Measurements from ENCODE around the gene PNLDC1. TPM values are rescaled to one million over a fixed set of nuclear protein-coding genes. Genes with fewer than 3 reads are reported as not detected.

The PNLDC1 gene
- total and polyA plus RNA-seq, 11 donors: 0.04 to 0.67 (median 0.20) TPM; not detected in 6

- no peak for TF ChIP-seq POLR2A (IDR thresholded peaks at IDR 0.05)
- TF ChIP-seq, protein P1, sequence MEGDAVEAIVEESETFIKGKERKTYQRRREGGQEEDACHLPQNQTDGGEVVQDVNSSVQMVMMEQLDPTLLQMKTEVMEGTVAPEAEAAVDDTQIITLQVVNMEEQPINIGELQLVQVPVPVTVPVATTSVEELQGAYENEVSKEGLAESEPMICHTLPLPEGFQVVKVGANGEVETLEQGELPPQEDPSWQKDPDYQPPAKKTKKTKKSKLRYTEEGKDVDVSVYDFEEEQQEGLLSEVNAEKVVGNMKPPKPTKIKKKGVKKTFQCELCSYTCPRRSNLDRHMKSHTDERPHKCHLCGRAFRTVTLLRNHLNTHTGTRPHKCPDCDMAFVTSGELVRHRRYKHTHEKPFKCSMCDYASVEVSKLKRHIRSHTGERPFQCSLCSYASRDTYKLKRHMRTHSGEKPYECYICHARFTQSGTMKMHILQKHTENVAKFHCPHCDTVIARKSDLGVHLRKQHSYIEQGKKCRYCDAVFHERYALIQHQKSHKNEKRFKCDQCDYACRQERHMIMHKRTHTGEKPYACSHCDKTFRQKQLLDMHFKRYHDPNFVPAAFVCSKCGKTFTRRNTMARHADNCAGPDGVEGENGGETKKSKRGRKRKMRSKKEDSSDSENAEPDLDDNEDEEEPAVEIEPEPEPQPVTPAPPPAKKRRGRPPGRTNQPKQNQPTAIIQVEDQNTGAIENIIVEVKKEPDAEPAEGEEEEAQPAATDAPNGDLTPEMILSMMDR (IDR thresholded peaks at IDR 0.05): no peak
- Histone ChIP-seq H3K27ac (no peak overlapping the region), H3K27me3 (no peaks in the 10 kb centered on the region), H3K9me3 (no peaks in the 10 kb centered on the region), H3K4me3 (no peak overlapping the region), H3K4me1 (peaks cover 0 to 8% (median 5%) of the 10 kb centered on the region in 12 donors), H3K36me3 (peaks cover 0 to 64% (median 51%) of the 10 kb centered on the region in 9 donors)
- no peak for ATAC-seq
- no peak for DNase-seq
- intact Hi-C loops (cut with DNase I): loop anchor here in 2 of 10 donors (10.0 kb wide), 1 partner anchor 72 kb away; the partner anchor contains the start of gene SOD2 (in 2 of the 2)
Measured at GRCh38 chr6:159766906-159767305, 33.2 kb upstream of the PNLDC1 start.

DNA sequence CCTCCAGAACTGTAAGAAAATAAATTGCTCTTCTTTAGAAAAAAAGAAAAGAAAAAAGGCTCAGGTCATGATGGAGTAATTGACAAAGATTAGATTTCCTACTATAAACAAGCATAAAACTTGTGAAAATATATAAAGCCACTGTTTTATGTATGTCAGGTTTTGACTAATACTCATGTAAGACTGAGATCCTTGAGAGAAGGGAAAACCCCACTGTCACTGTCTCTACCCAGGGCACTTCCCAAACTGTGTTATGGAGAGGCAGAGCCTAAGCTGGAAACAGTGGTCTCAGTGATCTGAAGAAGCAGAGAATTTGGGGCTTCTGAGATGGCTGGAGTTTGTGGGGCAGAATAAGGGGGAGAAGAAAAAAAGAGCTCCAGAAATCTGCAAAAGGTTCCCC, 30.6 kb upstream of the PNLDC1 start:
- H3K36me3 ChIP-seq: peaks cover 0 to 68% (median 46%) of the 10 kb centered on the region in 9 donors
- intact Hi-C loops (cut with DNase I): loop anchor here in 2 of 10 donors (10.0 kb wide), 1 partner anchor 75 kb away; the partner anchor contains the start of gene SOD2 (in 2 of the 2)
- DNase-seq (no peak), ATAC-seq (no peak)
- H3K4me3 ChIP-seq: no peak overlapping the region
- H3K4me1 ChIP-seq: no peaks in the 10 kb centered on the region
- H3K27ac ChIP-seq: no peak overlapping the region
- H3K9me3 ChIP-seq: peaks cover 0 to 6% (median 0%) of the 10 kb centered on the region in 12 donors
- no peak for TF ChIP-seq POLR2A (IDR thresholded peaks at IDR 0.05)
- TF ChIP-seq, protein P1 (IDR thresholded peaks at IDR 0.05): no peak
- H3K27me3 ChIP-seq: no peaks in the 10 kb centered on the region

DNA sequence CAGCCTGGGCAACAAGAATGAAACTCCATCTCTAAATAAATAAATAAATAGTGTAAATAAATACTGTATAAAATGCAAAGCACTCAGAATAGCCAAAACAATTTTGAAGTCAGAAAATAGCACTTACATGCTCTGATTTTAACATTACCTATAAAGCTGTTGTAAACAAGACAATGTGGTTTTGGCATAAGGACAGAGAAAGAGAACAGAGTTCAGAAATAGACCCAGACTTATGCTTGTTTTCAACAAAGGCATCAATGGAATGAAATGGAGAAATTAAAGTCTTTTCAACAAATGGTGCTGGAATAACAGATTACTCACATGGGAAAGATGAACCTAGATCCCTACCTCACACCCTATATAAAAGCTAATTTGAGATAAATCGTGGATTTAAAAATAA, 27.9 kb upstream of the PNLDC1 start:
- no peak for ATAC-seq
- intact Hi-C loops (cut with DNase I): no loop called here
- no peak overlapping the region for H3K27ac ChIP-seq
- no peaks in the 10 kb centered on the region for H3K4me1 ChIP-seq
- TF ChIP-seq POLR2A (IDR thresholded peaks at IDR 0.05): no peak
- TF ChIP-seq, protein P1 (IDR thresholded peaks at IDR 0.05): no peak
- no peak for DNase-seq
- H3K4me3 ChIP-seq: no peak overlapping the region
- H3K27me3 ChIP-seq: no peaks in the 10 kb centered on the region
- H3K9me3 ChIP-seq: peaks cover 0 to 6% (median 0%) of the 10 kb centered on the region in 12 donors
- 0 to 60% (median 26%) methylated on average over 1 of the region's 1 CpG for WGBS, 4 donors
- peaks cover 0 to 74% (median 50%) of the 10 kb centered on the region in 9 donors for H3K36me3 ChIP-seq

DNA sequence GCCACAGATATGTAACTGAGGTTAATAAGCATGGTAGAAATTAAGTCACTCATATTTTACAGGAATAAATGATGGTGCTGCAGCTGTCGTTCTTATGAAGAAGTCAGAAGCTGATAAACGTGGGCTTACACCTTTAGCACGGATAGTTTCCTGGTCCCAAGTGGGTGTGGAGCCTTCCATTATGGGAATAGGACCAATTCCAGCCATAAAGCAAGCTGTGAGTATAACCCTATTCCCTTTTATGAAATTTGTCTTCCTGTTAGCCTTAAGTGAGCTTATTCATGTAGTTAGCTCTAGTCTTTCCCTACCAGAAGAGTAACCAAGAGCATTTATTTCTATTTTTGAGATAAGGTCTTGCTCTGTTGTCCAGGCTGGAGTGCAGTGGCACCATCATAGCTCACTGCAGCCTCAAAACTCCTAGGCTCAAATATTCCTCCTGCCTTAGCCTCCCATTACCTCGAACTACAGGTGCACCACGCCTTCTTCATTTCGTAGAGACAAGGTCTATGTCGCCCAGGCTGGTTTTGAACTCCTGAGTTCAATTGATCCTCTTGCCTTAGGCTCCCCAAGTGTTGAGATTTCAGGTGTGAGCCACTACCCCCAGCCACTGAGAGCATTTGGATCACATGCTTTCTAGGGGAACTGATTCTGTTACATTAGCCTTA, 22.7 kb upstream of the PNLDC1 start:
- WGBS, 4 donors: 73 to 84% (median 81%) methylated on average over 7 of the region's 7 CpGs
- ATAC-seq (no peak), DNase-seq (no peak)
- TF ChIP-seq POLR2A (IDR thresholded peaks at IDR 0.05): no peak
- Histone ChIP-seq H3K9me3 (peaks cover 0 to 2% (median 0%) of the 10 kb centered on the region in 12 donors), H3K27ac (no peak overlapping the region), H3K27me3 (no peaks in the 10 kb centered on the region), H3K36me3 (peaks cover 0 to 92% (median 67%) of the 10 kb centered on the region in 9 donors), H3K4me3 (no peak overlapping the region), H3K4me1 (no peaks in the 10 kb centered on the region)
- intact Hi-C loops (cut with DNase I): no loop called here

Measured in heart left ventricle (tissue), 16 donors.